GM21825 (cell line): ENCODE results near the gene USP12.

Source experiments
- ATAC-seq: cut with Tn5 transposase; IDR thresholded peaks from one replicate; pipeline ENCODE4 v1.9.1; 2021; ENCODE audit warnings: mild to moderate bottlenecking, moderate library complexity; ENCODE audit not compliant: unreplicated experiment

The USP12 gene

GRCh38 chr13:27038323-27038722 is 133.3 kb downstream of the USP12 start:
- ATAC-seq: no peak

- ATAC-seq: no peak
Measured at GRCh38 chr13:27037571-27037970, 134.0 kb downstream of the USP12 start.

GRCh38 chr13:27037171-27037570 is 134.4 kb downstream of the USP12 start:
- no peak for ATAC-seq

DNA sequence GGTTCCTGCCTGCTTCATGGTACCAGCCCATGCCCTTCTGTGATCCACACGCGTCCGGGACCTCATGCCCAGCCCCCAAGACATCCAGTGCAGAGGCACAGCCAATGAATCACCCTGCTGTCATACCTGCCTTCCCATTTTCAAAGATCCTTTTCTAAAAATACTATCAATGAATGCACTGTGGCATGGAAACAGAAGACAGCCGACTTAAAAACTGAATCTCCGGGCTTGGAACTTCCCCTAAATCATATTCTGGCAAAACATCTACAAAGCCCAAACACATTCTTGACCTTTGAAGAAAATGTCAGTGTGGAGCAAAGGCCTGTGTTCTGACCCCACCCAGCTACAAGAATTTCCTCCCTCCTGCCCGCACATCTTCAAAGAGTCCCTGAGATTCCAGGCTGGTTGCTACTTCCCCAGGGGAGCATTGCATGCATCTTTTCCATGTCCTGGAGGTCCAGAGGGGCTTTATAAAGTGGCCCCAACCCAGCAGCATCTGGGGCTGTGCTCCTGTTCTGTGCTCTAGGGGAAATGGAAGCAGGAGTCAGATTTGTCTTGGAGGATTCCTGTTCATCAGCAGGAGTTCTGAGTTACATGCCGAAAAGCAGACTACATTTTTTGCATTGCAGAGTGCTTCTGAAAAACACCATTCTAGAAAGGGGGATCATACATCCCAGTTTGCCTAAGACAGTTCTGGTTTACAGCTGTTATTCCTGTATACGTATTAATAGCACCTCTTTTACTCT is 135.2 kb downstream of the USP12 start:
- ATAC-seq: no peak

GRCh38 chr13:27035892-27036235 is 135.7 kb downstream of the USP12 start:
- ATAC-seq: no peak

DNA sequence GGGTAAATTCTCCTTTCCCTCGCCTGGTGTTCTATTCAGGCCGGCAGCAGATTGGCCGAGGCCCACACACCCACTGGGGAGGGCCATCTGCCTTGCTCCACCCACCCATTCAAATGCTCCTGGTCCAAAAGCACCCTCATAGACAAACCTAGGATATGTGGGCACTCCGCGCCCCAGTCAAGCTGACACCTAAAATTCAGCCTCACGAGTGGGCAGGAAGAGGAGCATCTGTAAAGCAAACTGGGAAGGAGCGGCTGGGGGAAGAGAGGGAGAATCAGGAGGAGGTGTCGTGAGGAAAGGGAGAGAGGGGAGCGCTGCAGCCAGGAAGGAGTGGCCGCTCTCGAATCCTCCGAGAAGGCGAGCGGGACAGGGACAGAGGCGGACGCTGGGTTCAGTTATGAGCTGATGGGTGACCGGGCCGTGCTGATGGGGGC is 136.9 kb downstream of the USP12 start:
- ATAC-seq: no peak

DNA sequence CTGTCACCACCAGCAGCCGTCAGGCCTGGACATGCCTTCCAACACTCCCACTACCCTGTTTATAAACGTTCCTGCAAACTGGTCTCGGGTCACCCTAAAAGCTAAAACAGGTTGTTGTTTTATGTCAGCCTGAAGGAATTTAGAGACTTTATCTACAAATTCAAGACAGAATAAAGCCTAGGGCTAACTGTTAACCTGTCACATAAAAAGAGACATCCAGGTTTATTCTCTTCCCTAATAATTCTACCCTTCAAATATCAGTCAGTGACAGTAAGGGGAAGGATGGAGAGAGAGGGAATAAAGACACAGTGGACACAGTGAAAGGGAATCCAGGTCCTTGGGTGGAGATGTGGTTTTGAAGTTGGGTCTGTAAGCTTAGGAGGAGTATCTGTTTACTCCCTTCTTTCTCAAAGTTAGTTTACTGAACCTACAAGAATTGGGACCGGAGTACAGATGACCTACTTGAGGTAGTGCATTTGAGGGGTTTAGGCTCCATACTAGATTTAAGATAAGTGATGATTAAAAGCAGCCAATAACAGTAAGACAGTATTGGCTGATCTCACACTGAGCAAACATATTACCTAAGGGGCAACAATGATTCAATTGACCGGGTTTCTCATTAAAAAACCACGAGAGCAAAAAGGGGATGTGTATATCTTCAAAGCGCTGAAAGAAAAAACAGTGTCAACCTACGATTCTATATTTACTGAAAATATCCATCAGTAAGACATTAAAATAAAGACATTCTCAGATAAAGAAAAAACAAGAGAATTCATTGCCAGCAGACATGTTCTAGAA is 142.7 kb downstream of the USP12 start:
- ATAC-seq: no peak

GRCh38 chr13:27027086-27027667 is 144.4 kb downstream of the USP12 start:
- ATAC-seq: no peak

- no peak for ATAC-seq
Measured at GRCh38 chr13:27026396-27026795, 145.2 kb downstream of the USP12 start.

DNA sequence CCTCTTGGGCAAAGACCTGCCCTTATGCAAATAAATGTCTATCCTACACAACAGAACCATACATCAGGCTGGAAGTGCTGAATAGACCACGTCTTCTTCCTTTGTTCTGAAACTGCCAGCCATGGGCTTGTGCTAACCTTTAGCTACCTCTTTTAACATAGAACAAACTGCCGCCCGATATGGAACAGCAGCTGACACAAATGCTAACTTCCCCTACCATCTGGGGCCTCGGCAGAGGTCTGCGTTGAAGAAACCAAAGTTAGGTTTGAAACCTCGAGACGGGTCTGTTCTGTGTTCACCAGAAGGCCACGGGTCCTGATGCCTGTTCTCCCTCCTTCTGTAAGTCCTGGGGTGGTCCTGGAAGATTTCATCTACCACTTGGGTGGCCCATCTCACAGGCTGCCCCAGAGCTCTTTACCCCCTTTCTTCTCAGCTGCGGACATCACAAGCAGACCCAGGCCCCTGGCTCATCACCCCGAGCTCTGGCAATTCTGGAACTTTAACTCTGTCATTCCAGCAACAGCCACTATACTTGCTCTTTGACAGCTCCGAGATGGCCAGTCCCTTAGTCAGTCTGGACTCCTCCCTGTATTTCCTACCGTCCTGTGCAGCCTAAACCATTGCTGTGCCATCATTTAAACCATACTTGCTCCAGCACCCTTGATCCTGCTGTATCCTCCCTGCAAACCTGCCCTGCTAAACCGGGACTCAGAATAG is 146.7 kb downstream of the USP12 start:
- no peak for ATAC-seq

GRCh38 chr13:27024074-27024461 is 147.5 kb downstream of the USP12 start:
- ATAC-seq: no peak

- no peak for ATAC-seq
Measured at GRCh38 chr13:27023385-27024073, 148.1 kb downstream of the USP12 start.

DNA sequence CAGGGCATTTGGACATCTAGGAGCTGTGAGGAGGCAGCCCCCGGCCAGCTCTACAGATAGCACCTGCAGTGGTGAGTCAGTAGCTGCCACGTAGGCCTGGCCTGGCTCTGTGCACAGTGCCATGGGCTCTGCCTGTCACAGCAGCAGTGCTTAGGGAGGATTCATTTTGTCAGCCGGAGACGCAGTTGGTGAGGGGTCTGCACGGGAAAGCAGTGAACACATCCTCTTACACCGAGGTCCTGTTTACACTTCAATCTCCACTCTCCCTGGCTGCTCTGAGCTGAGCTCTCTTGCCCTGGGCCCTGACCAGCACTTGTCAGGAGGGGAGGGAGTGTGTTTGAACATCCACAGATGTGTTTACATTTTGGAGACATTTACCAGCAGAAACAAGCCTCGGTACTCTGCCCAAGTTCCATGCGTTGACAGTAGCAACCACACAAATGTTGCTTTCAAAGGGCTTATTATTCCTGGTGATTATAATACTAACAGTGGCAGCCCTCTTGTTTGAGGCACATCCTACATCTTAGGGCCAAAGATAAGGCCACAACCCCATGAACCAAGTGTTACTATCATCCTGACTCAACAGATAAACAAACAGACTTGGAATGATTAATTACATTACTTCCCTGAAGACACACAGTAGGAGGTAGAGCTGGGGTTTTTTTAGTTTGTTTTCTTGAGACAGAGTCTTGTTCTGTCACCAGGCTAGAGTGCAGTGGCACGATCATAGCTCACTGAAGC is 148.9 kb downstream of the USP12 start:
- ATAC-seq: no peak

- no peak for ATAC-seq
Measured at GRCh38 chr13:27020415-27020814, 151.2 kb downstream of the USP12 start.

DNA sequence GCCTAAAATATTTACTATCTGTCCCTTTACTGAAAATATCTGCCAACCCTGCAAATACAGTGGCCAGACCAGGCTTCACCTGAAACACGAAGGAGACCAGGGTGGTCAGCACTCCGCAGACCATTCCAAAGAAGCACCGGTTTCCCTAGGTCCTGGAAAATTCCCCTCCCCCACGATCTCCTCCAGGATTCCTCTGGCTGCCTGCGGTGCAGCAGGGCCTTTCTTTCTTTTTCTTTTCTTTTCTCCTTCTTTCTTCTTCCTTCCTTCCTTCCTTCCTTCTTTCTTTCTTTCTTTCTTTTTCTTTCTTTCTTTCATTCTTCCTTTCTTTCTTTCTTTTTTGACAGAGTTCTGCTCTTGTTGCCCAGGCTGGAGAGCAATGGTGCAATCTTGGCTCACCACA is 152.7 kb downstream of the USP12 start:
- no peak for ATAC-seq

DNA sequence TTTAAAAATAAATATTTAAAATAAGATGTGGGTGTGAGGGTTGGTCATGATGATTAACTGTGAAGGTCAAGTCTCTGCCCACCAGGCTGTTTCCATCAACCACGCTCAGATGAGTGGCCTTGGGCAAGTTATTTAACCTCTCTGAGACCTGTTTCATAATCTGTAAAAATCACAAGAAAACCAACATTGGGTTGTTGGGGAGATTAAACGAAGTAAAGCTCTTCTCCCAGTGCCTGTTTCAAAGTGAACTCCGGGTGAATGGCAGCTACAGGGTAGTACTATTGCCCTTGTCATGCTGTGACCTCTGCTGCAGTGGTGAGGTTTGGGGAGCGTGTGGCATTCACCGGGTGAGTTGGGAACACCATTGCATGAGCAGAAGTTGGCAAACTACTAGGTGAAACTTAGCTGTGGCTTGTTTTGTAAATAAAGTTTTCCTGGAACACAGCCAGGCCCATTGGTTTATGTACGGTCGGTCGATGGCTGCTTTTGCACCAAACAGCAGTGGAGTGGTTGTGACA is 153.2 kb downstream of the USP12 start:
- no peak for ATAC-seq

GRCh38 chr13:27016875-27017274 is 154.7 kb downstream of the USP12 start:
- no peak for ATAC-seq
